DMS79 treated with DMSO at 0.1 percent for 48 hours (cell line): ENCODE results near the gene ERFE.

Experiments
- DNase-seq: peaks from one replicate; lab custom pipeline; 2025; lab: John Stamatoyannopoulos, UW

The ERFE gene

GRCh38 chr2:238207006-238207405 is 48.2 kb downstream of the ERFE start:
- DNase-seq, result no peak

- DNase-seq, result no peak
Measured at GRCh38 chr2:238216651-238217184, 57.9 kb downstream of the ERFE start.
